Measurements from ENCODE around the gene CNN2. TPM values are rescaled to one million over a fixed set of nuclear protein-coding genes. Genes with fewer than 3 reads are reported as not detected.

Gene CNN2
- total and polyA plus RNA-seq, 2 of the 8 experiments (the other 6 are each of a cell fraction or from before 2014, with no cell fraction given): 189 to 551 TPM

GRCh38 chr19:1025960-1026782 is at the start of gene CNN2 (continued):
- TF ChIP-seq EGR1 (IDR thresholded peaks at IDR 0.05; ENCODE audit: borderline replicate concordance, low read depth, low read length) (peak; percentile 84), CTBP2 (IDR thresholded peaks at IDR 0.05; ENCODE audit: borderline replicate concordance, insufficient read depth, insufficient read length, low read length) (no peak), E2F6 (IDR thresholded peaks at IDR 0.05) (no peak), BRCA1 (IDR thresholded peaks at IDR 0.05; ENCODE audit: low read depth, low read length) (no peak), TEAD4 (IDR thresholded peaks at IDR 0.05; ENCODE audit: low read depth, low read length) (peak; percentile 67; the same call in 1 of the 2 replicates), SRF (IDR thresholded peaks at IDR 0.05; ENCODE audit: low read depth, low read length) (peak; percentile 99), MAFK (IDR thresholded peaks at IDR 0.05; ENCODE audit: low read depth, low read length) (no peak), SP1 (IDR thresholded peaks at IDR 0.05; ENCODE audit: low read depth, low read length) (0 out of 2 replicates have a peak, but pooled peaks have one; percentile 17), BCL11A (IDR thresholded peaks at IDR 0.05; ENCODE audit: low read depth in 2 of 2, low read length in 2 of 2) (no peak), POU5F1 (IDR thresholded peaks at IDR 0.05; ENCODE audit: low read depth, low read length) (no peak), EZH2 (IDR thresholded peaks at IDR 0.05; ENCODE audit: low read depth, low read length, severe bottlenecking) (no peak), NANOG (IDR thresholded peaks at IDR 0.05; ENCODE audit: insufficient read depth, low read depth, low read length, poor library complexity, severe bottlenecking) (no peak), KDM1A (IDR thresholded peaks at IDR 0.05; ENCODE audit: borderline replicate concordance, low read length) (peak; percentile 56; the same call in 1 of the 2 replicates), HDAC6 (IDR thresholded peaks at IDR 0.05; ENCODE audit: low read depth, low read length) (no peak), SUZ12 (IDR thresholded peaks at IDR 0.05; ENCODE audit: low read length) (no peak), PHF8 (conservative IDR thresholded peaks at IDR 0.05; ENCODE audit: low read depth, low read length) (peak; percentile 82), HDAC2 (IDR thresholded peaks at IDR 0.05; ENCODE audit: borderline replicate concordance in 1 of 2, low read depth in 2 of 2, low read length in 2 of 2) (peak in 1 of 2 experiments; percentile 76; a peak in 2 of 4 replicates), BACH1 (IDR thresholded peaks at IDR 0.05; ENCODE audit: low read length) (no peak), SIN3A (conservative IDR thresholded peaks at IDR 0.05 in 1 of 2, IDR thresholded peaks at IDR 0.05 in 1 of 2; ENCODE audit: low read depth in 1 of 2, low read length in 2 of 2) (peak in 1 of 2 experiments; percentile 24; a peak in 2 of 4 replicates)
- TF ChIP-seq, protein P1, sequence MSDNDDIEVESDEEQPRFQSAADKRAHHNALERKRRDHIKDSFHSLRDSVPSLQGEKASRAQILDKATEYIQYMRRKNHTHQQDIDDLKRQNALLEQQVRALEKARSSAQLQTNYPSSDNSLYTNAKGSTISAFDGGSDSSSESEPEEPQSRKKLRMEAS (IDR thresholded peaks at IDR 0.05): no peak; the same call in 1 of the 2 replicates
- TF ChIP-seq, protein P2, sequence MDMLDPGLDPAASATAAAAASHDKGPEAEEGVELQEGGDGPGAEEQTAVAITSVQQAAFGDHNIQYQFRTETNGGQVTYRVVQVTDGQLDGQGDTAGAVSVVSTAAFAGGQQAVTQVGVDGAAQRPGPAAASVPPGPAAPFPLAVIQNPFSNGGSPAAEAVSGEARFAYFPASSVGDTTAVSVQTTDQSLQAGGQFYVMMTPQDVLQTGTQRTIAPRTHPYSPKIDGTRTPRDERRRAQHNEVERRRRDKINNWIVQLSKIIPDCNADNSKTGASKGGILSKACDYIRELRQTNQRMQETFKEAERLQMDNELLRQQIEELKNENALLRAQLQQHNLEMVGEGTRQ (IDR thresholded peaks at IDR 0.05; ENCODE audit: low read length): no peak

Data from H1 (cell line).